ENCODE results near the gene GABPB1.
A peak's percentile ranks its signal among the peaks of the same experiment; 100 is the strongest.

GABPB1 gene

GRCh38 chr15:50344006-50344464, 11.0 kb downstream of the GABPB1 start:
- no peak for DNase-seq (ENCODE audit: low read depth)

GRCh38 chr15:50341616-50342136, 13.3 kb downstream of the GABPB1 start:
- no peak for DNase-seq (ENCODE audit: low read depth)

DNA sequence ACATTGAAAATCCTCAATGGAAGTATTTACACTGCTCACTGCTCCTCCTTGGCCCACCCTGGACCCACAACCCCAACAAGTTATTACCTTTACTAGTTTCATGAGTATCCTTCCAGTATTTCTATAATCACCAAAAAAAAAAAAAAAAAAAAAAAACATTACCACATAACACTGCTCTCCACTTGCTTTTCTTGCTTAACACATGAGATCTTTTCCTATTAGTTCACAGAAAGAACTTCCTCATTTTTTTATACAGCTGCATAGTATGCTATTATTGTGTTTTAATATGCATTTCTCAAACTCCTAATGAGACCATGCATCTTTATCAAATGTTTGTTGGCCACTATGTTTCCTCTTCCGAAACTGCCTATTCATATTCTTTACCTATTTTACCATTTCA, 14.6 kb downstream of the GABPB1 start:
- DNase-seq (ENCODE audit: low read depth) = no peak

DNA sequence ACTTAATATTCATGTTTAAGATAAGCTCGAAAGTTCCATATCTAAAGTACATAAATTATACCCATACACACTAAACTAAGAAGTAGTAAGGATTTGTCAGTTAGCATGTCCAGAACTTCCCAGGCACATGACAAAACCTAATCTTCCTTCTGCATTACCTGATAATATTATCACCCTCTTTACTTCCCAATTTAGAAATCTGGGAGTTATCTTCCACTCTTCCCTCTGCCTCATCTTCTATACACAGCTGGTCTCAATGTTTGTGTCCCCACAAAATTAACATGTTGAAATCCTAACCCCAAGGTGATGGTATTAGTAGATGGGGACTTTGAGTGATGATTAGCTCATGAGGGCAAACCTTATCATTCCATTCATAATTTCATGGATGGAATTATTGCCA, 15.3 kb downstream of the GABPB1 start:
- no peak for DNase-seq (ENCODE audit: low read depth)

DNA sequence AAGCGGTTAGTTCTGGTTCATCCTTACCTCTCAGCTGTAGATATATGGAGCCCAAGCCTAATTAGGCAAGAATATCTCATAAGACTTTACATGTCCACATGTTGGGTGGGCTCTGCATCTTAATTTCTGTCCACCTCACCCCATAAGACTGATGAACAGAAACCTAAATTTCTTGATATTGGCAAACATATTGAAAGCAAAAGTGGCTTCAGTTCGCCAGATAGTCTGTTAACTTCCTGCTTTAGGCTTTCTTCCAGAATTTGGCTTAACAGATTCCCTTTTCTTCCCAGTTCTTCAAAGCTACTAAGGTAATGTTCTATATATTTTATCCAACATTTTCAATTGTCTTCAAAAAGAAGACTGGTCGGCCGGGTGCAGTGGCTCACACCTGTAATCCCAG, 19.7 kb downstream of the GABPB1 start:
- no peak for DNase-seq (ENCODE audit: low read depth)

- DNase-seq (ENCODE audit: low read depth) = no peak
Measured at GRCh38 chr15:50333229-50333628, 21.8 kb downstream of the GABPB1 start.

DNA sequence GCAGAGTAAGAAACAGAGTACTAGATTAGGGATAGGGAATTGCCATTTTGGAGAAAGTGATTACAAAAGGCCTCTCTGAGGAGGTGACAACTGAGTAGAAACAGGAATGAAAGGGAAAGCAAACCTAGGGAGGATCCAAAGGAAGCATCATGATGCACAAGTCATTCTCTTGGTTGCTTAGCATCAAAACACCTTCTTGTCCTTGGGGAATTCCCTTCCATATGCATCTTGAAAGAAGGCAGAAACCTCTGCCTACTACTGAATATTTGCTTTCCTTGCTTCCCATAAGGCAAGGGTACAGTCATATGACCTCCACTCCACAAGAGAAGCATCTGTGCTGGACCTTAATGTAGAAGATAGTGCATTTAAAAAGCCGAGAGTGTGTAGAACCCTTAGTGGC, 24.1 kb downstream of the GABPB1 start:
- no peak for DNase-seq (ENCODE audit: low read depth)

DNA sequence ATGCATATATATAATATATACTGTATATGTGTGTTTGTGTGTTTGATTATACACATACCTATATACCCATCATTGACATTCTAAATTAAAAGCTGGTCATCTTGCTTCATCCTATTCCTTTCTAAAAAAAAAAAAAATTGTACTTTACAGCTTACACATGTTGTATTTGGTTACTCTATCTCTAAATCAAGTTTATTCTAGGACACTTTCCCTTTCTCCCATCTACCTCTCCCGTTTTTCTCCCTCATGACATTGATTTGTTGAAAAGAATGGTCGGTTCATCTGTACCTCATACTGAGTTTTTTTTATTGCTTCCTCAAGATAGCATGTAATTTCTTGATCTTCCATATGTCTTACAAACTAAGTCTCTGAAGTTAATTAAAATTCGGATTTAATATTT, 26.9 kb downstream of the GABPB1 start:
- no peak for DNase-seq (ENCODE audit: low read depth)

GRCh38 chr15:50321680-50322210, 33.3 kb downstream of the GABPB1 start:
- no peak for DNase-seq (ENCODE audit: low read depth)

DNA sequence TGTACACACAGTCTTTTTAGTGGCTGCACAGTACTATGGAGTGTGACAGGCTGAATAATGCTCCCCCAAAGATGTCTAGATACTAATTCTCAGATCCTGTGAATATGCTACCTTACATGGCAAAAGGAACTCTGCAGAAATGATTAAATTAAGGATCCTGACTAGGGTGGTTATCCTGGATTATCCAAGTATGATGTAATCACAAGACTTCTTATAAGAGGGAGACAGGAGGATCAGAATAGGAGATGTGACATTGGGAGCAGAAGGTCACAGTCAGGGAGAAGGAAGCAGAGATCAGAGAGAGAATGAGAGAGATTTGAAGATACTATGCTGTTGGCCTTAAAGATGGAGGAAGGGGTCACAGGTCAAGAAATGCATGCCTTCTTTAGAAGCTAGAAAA, 34.5 kb downstream of the GABPB1 start:
- DNase-seq (ENCODE audit: low read depth) = no peak

GRCh38 chr15:50318697-50319096, 36.3 kb downstream of the GABPB1 start:
- no peak for DNase-seq (ENCODE audit: low read depth)

DNA sequence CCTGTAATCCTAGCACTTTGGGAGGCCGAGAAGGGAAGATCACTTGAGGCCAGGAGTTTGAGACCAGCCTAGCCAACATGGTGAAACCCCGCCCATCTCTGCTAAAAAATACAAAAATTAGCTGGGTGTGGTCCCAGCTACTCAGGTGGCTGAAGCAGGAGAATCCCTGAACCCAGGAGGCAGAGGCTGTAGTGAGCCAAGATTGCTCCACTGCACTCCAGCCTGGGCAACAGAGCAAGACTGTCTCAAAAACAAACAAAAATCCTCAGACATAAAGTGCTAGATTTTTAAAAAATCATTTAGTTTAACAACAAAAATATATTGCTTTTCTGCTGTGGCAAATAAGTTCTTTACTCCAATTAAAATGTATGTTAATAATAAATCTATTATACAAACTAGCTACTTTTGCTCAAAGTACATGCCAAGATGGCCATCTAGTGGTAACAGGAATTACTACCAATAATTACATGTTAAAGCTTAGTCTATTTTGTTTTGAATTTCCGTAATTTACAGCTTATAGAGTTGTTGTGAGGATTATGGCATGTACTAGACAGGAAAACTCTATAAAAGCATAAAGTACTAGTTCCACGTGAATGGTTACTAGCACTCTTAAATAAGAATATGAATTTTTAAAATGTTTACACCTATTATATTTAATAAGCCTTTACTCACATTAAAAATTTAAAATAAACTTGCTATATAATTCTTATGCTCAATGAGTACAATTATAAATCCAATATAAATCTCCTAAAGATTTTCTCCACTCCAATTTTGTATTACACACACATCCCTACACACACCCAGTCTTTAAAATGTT, 39.0 kb downstream of the GABPB1 start:
- DNase-seq (ENCODE audit: low read depth) = peak; percentile 21

DNA sequence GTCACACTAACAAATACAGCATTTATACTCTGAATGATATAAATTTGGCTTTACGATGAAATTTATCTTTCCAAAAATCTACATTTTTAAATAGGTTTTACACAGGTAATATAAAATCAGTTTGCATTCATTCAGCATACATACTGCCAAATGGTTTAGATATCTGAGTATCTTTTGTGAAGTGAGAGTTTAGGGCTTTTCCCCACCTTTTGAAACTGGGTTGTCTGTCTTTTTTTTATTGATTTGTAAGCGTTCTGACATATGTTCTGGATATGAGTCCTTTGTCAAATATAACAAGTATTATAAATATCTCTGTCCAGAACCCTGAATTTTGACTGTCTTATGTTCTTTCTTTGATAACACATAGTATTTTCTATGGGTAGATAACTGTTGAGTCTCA, 42.4 kb downstream of the GABPB1 start:
- DNase-seq (ENCODE audit: low read depth) = no peak

DNA sequence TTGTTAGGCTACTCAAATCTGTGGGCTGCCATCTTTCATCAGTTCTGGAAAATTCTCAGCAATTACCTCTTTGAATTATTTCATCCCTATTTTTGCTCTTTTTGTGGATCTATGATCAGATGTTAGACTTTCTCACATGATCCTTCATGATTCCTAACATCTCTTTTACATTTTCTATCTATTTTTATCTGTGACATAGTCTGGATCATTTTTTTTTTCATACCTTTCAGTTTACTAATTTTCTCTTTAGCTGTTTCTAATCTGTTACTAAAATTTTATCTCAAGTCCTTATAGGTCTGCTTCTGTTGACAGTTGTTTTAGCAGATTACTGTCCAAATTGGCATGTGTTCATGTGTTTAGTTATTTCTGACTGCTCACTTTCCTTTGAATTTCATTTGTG, 47.2 kb downstream of the GABPB1 start:
- no peak for DNase-seq (ENCODE audit: low read depth)

DNA sequence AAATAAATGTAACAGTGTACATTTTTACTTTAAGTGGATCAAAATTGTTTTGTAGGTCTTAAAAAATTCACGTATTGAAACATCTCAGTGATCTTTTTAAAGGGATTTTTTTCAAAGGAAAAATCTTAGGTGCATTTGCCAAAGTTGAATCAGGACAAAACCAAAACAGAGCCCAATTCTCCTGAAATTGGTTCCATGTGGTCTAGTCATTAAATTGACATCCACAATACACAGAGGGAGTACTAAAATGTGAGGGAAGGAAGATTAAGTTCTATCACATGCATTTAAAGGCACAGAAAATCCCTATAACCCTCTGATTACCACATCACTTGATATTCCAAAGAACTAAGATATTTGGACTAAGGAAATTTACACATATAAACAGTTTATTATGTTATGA, 50.2 kb downstream of the GABPB1 start:
- no peak for DNase-seq (ENCODE audit: low read depth)

DNA sequence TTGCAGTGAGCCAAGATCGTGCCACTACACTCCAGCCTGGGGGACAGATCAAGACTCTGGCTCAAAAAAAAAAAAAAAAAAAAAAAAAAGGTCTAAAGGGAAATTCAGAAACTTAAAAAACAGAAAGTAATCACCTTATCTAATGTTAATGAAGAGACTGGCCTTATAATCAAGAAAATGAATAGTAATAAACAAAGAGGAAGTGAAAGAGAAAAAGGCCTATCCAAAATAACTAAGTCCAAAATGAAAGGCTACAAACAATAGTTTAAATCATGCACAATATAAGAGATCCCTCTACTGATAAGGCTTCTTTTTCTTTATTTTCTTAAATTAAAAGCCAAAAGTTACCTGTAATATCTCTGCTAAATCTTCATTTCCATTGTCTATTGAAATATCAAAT, 52.4 kb downstream of the GABPB1 start:
- no peak for DNase-seq (ENCODE audit: low read depth)

- no peak for DNase-seq (ENCODE audit: low read depth)
Measured at GRCh38 chr15:50298340-50298739, 56.7 kb downstream of the GABPB1 start.

DNA sequence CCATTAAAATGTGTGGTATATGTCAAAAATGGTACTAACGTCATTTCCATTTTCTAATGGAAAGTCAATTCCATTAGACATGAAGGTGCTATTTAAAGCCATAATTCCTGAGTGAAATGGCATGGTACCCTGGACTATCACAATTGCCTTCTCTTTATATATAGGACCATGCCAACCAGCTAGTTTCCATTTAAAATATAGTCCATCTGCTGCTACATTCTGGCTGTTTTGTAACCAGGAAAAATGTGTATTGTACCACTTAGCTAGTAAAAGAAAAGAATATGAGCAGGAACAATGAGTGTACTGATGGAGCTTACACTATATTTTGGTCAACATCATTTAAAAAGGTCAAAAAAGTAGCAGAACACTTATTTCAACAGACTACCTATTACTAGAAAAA, 59.0 kb downstream of the GABPB1 start:
- DNase-seq (ENCODE audit: low read depth) = no peak

- no peak for DNase-seq (ENCODE audit: low read depth)
Measured at GRCh38 chr15:50289749-50290148, 65.2 kb downstream of the GABPB1 start.

DNA sequence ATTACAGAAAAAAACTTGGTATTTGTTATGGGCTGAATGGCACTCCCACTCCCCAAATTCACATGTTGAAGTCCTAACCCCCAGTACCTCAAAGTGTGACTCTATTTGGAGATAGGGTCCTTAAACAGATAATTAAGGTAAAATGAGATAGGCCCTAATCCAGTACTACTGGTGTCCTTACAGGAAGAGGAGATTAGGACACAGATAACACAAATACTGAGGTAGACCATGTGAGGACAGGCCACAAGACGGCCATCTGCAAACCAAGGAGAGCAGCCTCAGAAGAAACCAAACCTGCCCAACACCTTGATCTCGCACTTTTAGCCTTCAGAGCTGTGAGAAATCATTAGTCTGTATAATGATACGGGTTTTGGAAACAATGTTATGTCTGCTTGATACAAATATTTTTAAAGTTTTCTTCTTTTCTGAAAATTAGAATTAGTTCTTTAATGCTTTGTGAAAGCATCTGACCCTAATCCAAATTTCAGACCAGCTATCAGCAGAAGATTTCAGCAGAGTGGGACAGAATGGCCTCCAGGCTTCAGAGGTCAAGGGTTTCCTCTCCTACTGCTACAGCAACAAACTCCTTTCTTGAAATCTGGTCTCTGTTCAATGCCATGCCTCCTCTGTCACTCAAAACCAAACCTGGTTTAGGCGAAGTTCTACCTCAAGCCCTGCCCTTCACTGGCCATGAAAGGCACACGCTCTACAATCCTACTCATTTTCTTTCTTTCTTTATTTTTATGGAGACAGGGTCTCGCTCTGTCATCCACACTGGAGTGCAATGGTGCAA, 67.5 kb downstream of the GABPB1 start:
- DNase-seq (ENCODE audit: low read depth) = no peak

DNA sequence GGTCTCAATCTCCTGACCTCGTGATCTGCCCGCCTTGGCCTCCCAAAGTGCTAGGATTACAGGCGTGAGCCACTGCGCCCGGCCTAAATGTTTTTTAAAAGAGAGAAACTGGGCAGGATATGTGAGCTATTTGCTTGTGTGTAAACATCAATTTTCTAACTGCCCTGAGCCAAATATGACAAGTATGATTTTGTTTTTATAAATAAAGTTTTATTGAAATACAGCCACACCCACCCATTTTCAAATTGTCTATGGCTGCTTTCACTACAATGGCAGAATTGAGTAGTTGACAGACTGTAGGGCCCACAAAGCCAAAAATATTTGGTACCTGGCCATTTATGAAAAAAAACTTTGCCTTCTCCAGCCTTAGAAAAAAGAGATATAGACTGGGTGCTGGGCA, 73.6 kb downstream of the GABPB1 start:
- no peak for DNase-seq (ENCODE audit: low read depth)

DNA sequence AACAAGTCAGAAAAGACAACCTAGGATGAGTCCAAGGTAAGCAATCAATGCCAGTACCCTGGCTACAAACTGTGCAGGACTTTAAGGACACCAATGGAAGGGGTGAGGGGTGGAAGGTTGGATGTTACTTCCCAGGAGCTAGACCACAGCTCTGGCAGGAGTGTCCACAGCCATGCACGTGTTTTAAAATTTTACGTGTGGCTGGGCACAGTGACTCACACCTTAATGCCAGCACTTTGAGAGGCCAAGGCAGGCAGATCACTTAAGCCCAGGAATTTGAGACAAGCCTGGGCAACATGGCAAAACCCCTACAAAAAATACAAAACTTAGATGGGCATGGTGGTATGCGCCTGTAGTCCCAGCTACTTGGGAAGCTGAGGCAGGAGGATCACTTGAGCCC, 74.7 kb downstream of the GABPB1 start:
- no peak for DNase-seq (ENCODE audit: low read depth)

- DNase-seq (ENCODE audit: low read depth) = no peak
Measured at GRCh38 chr15:50278496-50278895, 76.5 kb downstream of the GABPB1 start.
